Transverse colon (tissue), 4 donors: ENCODE data around the gene TMUB2. TPM values are rescaled to one million over a fixed set of nuclear protein-coding genes. Genes with fewer than 3 reads are reported as not detected.
A peak's percentile ranks its signal among the peaks of the same experiment; 100 is the strongest.

Experiments
- DNase-seq: peaks from one replicate; pipeline ENCODE4 v3.0.0-alpha.2; 2019
- H3K27ac ChIP-seq, 4 donors: fragments of 200-600 bp; sonication (generic); 2 replicates each; pipeline ENCODE4 v1.5.1; 2016 to 2018; ENCODE audit warnings: inconsistent platforms in 4 of 4
- H3K27me3 ChIP-seq: fragments of 200-600 bp; sonication (generic); 2 replicates; pipeline ENCODE4 v1.5.1; 2017; ENCODE audit warnings: inconsistent platforms
- H3K36me3 ChIP-seq, 4 donors: fragments of 200-600 bp; sonication (generic); 2 replicates each; pipeline ENCODE4 v1.5.1; 2017 to 2019; ENCODE audit warnings: inconsistent platforms in 4 of 4
- H3K4me1 ChIP-seq, 4 donors: fragments of 200-600 bp; sonication (generic); 2 replicates each; pipeline ENCODE4 v1.5.1; 2017 to 2020; ENCODE audit warnings: inconsistent platforms in 4 of 4
- H3K4me3 ChIP-seq, 4 donors: fragments of 200-600 bp; sonication (generic); 1 replicate in 1 of 4; 2 replicates in 3 of 4; pipeline versions ENCODE4 v1.5.1 to v1.6.1; 2017 to 2019; ENCODE audit warnings: inconsistent platforms in 4 of 4
- H3K9me3 ChIP-seq, 2 donors: fragments of 200-600 bp; sonication (generic); 2 replicates each; pipeline ENCODE4 v1.5.1; 2017 to 2019; ENCODE audit warnings: inconsistent platforms in 2 of 2
- EP300 ChIP-seq: sonication (generic); formaldehyde crosslinking; IDR thresholded peaks from one replicate; pipeline ENCODE4 v1.6.1; 2017; ENCODE audit warnings: antibody characterized with exemption, low read depth
- POLR2A ChIP-seq: fragments of 450-650 bp; IDR thresholded peaks from one replicate; pipeline ENCODE4 v1.6.1; 2016; ENCODE audit warnings: antibody characterized with exemption, mild to moderate bottlenecking, moderate library complexity
- POLR2AphosphoS5 ChIP-seq, 3 donors: sonication (generic); formaldehyde crosslinking; IDR thresholded peaks; one replicate each; pipeline ENCODE4 v1.6.1; 2016; ENCODE audit warnings: antibody characterized with exemption in 3 of 3
- WGBS, 2 donors: methylation state at CpG; one replicate each; pipeline ENCODE4 v1.1.5; 2018; ENCODE audit warnings: low coverage in 1 of 2; 5-methylcytosine and 5-hydroxymethylcytosine counted together
- in situ Hi-C, 4 donors: fragments of 200-750 bp; cut with MboI; loops; one replicate each; pipeline versions ENCODE4 v1.15.0 to v1.15.1; 2017; ENCODE audit warnings: low sequenced_read_pairs in 3 of 4, low pct_ligation_motif_present in 1 of 4, low pct_unique_long_range_greater_than_20kb in 1 of 4
- intact Hi-C: fragments of 100-400 bp; cut with DNase I; formaldehyde crosslinking; loops from one replicate; pipeline ENCODE4 v1.15.1; 2023; ENCODE audit warnings: low total_unique reads
- total RNA-seq, 4 donors: library from RNA; depleted of rRNA; stranded (reverse); fragments of >200 nt; gene quantifications; one replicate each; pipeline ENCODE4 v1.1.0, GENCODE V29; 2016
- TF ChIP-seq, protein P1 (sequence below), 5 experiments: fragments of 200-600 bp in 3 of 5; fragments of 450-650 bp in 2 of 5; sonication (generic) in 3 of 5; IDR thresholded peaks; 1 replicate in 2 of 5; 2 replicates in 3 of 5; pipeline ENCODE4 v1.5.1; 2016 to 2017; ENCODE audit warnings: antibody characterized with exemption in 5 of 5, inconsistent platforms in 3 of 5, mild to moderate bottlenecking in 2 of 5, moderate library complexity in 1 of 5

Gene TMUB2
- total RNA-seq, 4 donors from 2014 or later: 53.4 to 70.5 (median 60.6) TPM

DNA sequence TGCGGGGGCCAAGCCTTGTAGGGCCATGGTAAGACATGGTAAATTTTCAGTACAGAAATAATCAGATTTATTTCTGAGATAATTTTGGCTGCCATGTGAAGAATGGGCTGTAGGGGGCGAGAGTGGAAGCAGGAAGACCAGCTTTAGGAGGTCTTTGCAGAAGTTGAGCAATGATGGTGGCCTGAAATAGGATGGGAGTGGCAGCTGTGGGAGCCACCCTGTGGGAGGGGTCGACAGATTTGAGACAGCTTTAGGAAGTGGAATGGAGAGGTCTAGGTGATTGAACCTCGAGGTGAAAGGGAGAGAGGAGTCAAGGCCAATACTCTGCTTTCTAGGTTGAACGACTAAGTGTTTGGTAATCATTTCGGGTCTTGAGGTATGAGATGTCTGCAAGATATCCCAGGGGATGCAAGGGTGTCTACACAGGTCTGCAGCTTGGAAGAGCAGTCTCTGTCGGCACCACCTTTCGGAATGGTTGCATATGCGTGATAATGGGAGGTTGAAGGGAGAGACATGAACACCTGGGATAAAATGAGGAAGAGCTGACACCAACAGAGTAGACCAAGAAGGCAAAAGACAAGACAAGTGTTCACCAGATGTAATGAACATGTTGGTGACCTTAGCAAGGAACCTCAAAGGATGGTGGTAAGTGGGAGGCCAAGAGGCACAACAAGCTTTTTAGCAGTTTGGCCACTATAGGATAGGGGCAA is 17.1 kb downstream of the TMUB2 start:
- DNase-seq: peak; percentile 38
- intact Hi-C loops: no loop called here
- 57 to 64% methylated on average over 7 to 9 of the region's 9 CpGs for WGBS, 2 donors
- in situ Hi-C loops: loop anchor here in 1 of 4 donors (5.0 kb wide), 1 partner anchor 128 kb away; no protein-coding TSS in a partner anchor
- H3K27me3 ChIP-seq: no peaks in the 10 kb centered on the region
- no peak for TF ChIP-seq POLR2A
- TF ChIP-seq, protein P1, sequence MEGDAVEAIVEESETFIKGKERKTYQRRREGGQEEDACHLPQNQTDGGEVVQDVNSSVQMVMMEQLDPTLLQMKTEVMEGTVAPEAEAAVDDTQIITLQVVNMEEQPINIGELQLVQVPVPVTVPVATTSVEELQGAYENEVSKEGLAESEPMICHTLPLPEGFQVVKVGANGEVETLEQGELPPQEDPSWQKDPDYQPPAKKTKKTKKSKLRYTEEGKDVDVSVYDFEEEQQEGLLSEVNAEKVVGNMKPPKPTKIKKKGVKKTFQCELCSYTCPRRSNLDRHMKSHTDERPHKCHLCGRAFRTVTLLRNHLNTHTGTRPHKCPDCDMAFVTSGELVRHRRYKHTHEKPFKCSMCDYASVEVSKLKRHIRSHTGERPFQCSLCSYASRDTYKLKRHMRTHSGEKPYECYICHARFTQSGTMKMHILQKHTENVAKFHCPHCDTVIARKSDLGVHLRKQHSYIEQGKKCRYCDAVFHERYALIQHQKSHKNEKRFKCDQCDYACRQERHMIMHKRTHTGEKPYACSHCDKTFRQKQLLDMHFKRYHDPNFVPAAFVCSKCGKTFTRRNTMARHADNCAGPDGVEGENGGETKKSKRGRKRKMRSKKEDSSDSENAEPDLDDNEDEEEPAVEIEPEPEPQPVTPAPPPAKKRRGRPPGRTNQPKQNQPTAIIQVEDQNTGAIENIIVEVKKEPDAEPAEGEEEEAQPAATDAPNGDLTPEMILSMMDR (IDR thresholded peaks at IDR 0.05): peak; percentile 57 to 72 (median 65)
- peaks cover 0 to 19% (median 4%) of the 10 kb centered on the region in 4 donors for H3K36me3 ChIP-seq
- no peaks in the 10 kb centered on the region for H3K9me3 ChIP-seq
- no peak overlapping the region for H3K4me3 ChIP-seq
- peaks cover 0 to 26% (median 2%) of the 10 kb centered on the region in 4 donors for H3K4me1 ChIP-seq
- H3K27ac ChIP-seq: no peak overlapping the region

DNA sequence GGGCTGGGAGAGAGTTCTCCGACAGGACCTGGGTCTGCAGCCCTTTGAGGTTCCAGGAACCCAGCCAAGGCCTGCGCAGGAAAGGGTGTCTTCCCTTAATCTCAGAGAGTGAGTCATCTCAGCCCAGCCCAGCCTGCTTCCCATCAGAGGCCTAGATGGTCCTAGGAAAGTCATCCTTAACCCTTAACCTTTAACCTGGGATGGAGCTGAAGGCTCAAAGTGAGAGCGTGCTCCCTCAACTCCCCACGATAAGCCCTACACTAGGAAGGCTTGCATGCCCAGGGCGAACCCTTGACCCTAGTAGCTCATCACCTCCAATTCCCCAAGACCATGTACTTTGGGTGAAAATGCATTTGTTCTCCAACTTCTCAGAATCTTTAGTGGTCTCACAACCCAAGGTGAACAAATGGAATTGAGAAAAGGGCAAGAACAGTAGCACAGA is 17.7 kb downstream of the TMUB2 start:
- no peak overlapping the region for H3K27ac ChIP-seq
- in situ Hi-C loops: loop anchor here in 1 of 4 donors (5.0 kb wide), 1 partner anchor 128 kb away; no protein-coding TSS in a partner anchor
- 60% methylated on average over 5 of the region's 5 CpGs; no CpG with 5 or more reads in 1 of the 2 donors for WGBS, 2 donors

DNA sequence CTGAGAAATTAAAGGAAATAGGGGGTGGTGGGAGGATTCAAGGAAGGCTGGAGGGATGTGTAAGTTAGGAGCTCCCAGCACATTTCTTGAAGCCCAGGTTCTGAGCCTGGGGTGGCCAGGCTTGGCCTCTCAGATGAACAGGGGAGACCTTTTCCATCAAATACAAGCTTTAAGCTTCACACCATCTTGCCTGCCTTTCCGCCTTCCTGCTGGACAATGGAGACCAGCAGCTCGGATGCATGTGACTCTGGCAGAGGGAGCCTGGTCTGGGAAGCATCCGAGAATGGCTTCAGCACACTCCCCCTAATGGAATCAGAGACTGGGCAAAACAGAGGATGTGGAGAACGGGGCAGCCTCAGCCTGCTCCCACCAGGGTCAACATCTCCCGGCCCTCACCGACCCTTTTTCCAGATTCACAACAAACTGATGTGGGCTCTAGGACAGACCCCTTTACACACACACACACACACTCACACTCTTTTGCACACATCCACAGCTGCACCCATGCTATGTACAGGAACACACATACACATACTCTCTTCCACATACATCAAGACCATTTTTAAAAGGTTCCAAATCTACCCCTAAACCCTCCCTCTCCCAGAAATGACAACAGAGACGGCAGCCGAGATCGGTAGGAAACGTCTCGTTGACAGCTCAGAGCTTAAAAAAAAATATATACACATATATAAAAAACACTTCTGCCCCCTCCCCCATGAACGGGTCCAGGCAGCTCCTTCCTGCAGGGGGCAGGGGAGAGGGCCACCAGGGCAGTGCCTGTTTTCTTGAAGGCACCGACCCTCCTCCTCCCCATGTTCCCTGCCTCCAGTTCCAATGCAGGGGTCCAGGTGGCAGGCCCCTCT is 19.4 kb downstream of the TMUB2 start:
- H3K4me1 ChIP-seq: peaks cover 9 to 33% (median 12%) of the 10 kb centered on the region in 4 donors
- H3K36me3 ChIP-seq: peaks cover 0 to 21% (median 7%) of the 10 kb centered on the region in 4 donors
- TF ChIP-seq POLR2A: peak; percentile 12
- TF ChIP-seq, protein P1 (IDR thresholded peaks at IDR 0.05): no peak
- H3K27me3 ChIP-seq: no peaks in the 10 kb centered on the region
- intact Hi-C loops (no loop called here), in situ Hi-C loops (no loop called here)
- WGBS, 2 donors: 32 to 57% methylated on average over 3 to 13 of the region's 13 CpGs
- no peak overlapping the region for H3K27ac ChIP-seq
- H3K4me3 ChIP-seq: no peak overlapping the region
- no peak for DNase-seq
- no peaks in the 10 kb centered on the region for H3K9me3 ChIP-seq

More for the DNA sequence above, 17.7 kb downstream of the TMUB2 start:
- peaks cover 0 to 26% (median 2%) of the 10 kb centered on the region in 4 donors for H3K4me1 ChIP-seq
- no peaks in the 10 kb centered on the region for H3K27me3 ChIP-seq
- intact Hi-C loops: no loop called here
- H3K36me3 ChIP-seq: peaks cover 0 to 21% (median 7%) of the 10 kb centered on the region in 4 donors
- H3K9me3 ChIP-seq: no peaks in the 10 kb centered on the region
- DNase-seq: no peak
- H3K4me3 ChIP-seq: no peak overlapping the region
- TF ChIP-seq, protein P1 (IDR thresholded peaks at IDR 0.05): no peak
- TF ChIP-seq POLR2A: no peak
- no peak for TF ChIP-seq EP300
- no peak for TF ChIP-seq POLR2AphosphoS5 (IDR thresholded peaks at IDR 0.05)

DNA sequence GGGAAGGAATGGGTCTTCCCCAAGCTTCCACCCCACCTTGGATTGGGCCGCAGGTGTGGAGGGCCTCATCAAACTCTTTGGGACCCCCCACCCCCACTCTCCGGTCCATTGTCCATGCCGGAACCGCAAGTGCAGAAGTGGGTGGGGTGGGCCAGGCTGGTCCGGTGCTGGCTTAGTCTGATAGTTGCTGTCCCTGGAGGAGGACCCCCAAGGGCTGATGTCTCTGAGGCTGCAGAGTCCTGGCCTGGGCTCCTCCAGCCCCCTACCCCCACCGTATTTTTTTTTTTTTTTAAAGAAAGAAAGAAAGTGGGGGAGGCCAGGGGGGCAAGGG is 20.0 kb downstream of the TMUB2 start:
- Histone ChIP-seq H3K27me3 (no peaks in the 10 kb centered on the region), H3K4me1 (peaks cover 9 to 35% (median 13%) of the 10 kb centered on the region in 4 donors), H3K4me3 (no peak overlapping the region), H3K27ac (no peak overlapping the region), H3K9me3 (no peaks in the 10 kb centered on the region), H3K36me3 (peaks cover 0 to 21% (median 9%) of the 10 kb centered on the region in 4 donors)
- in situ Hi-C loops: no loop called here
- TF ChIP-seq POLR2AphosphoS5 (IDR thresholded peaks at IDR 0.05): no peak
- WGBS, 2 donors: 81% methylated on average over 6 of the region's 6 CpGs; no CpG with 5 or more reads in 1 of the 2 donors
- DNase-seq: no peak
- intact Hi-C loops: no loop called here
